A673 (cell line): Measurements from ENCODE around the gene RNF213.

Source experiments
- EZH2 ChIP-seq: fragments of 200-600 bp; sonication (generic); IDR thresholded peaks from 2 replicates; pipeline ENCODE4 v1.6.1; 2017; ENCODE audit warnings: borderline replicate concordance, low read depth, mild to moderate bottlenecking, mixed read lengths, antibody characterized with exemption, low read length; ENCODE audit not compliant: poor library complexity, severe bottlenecking
- TF ChIP-seq, protein P1 (sequence below): fragments of 300-800, 200-600 bp; sonication (generic); conservative IDR thresholded peaks from 2 replicates; pipeline ENCODE4 v1.5.1; 2017; ENCODE audit warnings: low read depth, mild to moderate bottlenecking, antibody characterized with exemption, low read length, moderate library complexity, mixed read lengths

DNA sequence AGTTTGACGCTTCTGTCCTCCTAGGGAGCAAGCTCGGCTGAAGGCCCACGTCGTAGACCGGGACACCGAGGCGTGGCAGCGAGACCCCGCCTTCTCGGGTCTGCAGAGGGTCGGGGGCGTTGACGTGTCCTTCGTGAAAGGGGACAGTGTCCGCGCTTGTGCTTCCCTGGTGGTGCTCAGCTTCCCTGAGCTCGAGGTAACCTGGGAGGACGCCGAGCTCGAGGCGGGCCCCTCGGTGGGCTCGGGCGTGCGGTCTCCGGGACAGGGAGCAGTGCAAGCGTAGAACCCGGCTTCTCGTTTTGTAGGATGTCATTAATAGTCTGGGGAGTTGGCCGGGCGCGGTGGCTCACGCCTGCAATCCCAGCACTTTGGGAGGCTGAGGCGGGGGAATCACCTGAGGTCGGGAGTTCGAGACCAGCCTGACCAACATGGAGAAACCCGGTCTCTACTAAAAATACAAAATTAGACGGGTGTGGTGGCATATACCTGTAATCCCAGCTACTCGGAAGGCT, 155.0 kb downstream of the RNF213 start:
- TF ChIP-seq, protein P1, sequence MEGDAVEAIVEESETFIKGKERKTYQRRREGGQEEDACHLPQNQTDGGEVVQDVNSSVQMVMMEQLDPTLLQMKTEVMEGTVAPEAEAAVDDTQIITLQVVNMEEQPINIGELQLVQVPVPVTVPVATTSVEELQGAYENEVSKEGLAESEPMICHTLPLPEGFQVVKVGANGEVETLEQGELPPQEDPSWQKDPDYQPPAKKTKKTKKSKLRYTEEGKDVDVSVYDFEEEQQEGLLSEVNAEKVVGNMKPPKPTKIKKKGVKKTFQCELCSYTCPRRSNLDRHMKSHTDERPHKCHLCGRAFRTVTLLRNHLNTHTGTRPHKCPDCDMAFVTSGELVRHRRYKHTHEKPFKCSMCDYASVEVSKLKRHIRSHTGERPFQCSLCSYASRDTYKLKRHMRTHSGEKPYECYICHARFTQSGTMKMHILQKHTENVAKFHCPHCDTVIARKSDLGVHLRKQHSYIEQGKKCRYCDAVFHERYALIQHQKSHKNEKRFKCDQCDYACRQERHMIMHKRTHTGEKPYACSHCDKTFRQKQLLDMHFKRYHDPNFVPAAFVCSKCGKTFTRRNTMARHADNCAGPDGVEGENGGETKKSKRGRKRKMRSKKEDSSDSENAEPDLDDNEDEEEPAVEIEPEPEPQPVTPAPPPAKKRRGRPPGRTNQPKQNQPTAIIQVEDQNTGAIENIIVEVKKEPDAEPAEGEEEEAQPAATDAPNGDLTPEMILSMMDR, result no peak
- TF ChIP-seq EZH2, result no peak
